Right cardiac atrium (tissue), 5 donors: ENCODE results near the gene THRB. TPM values are rescaled to one million over a fixed set of nuclear protein-coding genes. Genes with fewer than 3 reads are reported as not detected.

ENCODE experiments used
- ATAC-seq, 2 donors: fragments of 200-7000 bp; cut with Tn5 transposase; one replicate each; pipeline versions ENCODE4 v1.8.0 to v1.9.1; 2020; ENCODE audit warnings: moderate library complexity in 2 of 2, mild to moderate bottlenecking in 1 of 2
- DNase-seq, 3 donors: peaks; one replicate each; pipeline ENCODE4 v3.0.0-alpha.2; 2020
- H3K27ac ChIP-seq: one replicate; pipeline ENCODE4 v1.5.1; 2013; ENCODE audit warnings: mild to moderate bottlenecking, low read length, control low read depth, moderate library complexity
- H3K27me3 ChIP-seq: one replicate; pipeline ENCODE4 v1.6.1; 2013; ENCODE audit not compliant: control insufficient read depth, insufficient read depth
- H3K4me1 ChIP-seq: one replicate; pipeline ENCODE4 v1.6.1; 2013; ENCODE audit warnings: low read length; ENCODE audit not compliant: control insufficient read depth, insufficient read depth
- H3K4me3 ChIP-seq: one replicate; pipeline ENCODE4 v1.5.1; 2013; ENCODE audit warnings: low read length, control low read depth
- H3K9me3 ChIP-seq: one replicate; pipeline ENCODE4 v1.6.1; 2013; ENCODE audit warnings: low read length; ENCODE audit not compliant: control insufficient read depth
- WGBS: extraction: QIAGEN DNeasy Blood & Tissue Kit; methylation state at CpG from one replicate; pipeline ENCODE4 v1.1.7; 2013; 5-methylcytosine and 5-hydroxymethylcytosine counted together
- intact Hi-C, 4 donors: fragments of 100-400 bp; cut with DNase I; formaldehyde crosslinking; loops; one replicate each; pipeline versions ENCODE4 v1.11.0 to v1.14.0; 2022 to 2023
- polyA plus RNA-seq: library from polyadenylated mRNA; stranded (reverse); fragments of 200-250 nt; gene quantifications from one replicate; pipeline ENCODE4 v1.2.3, GENCODE V29; 2013
- total RNA-seq, 4 donors: library from RNA; stranded (reverse); fragmentation: NEBNext Ultra II Directional; extraction: Animal tissue kit (Norgen Biotek cat#: 25700); gene quantifications; one replicate each; pipeline ENCODE4 v1.2.1, GENCODE V29; 2021
- donor health status: healthy with polysubstance abuse.
- donor health status: DM: no; HTN: yes; CAD: no.
- donor health status: DM: no; HTN: no; CAD: no.
- donor health status: DM: no; HTN: yes; CAD: no; lungs with severe emphysema.
- donor health status: DM: yes; HTN: yes; CAD: no.

The THRB gene
- total and polyA plus RNA-seq, 5 donors: 5.3 to 25.0 (median 18.5) TPM

GRCh38 chr3:24389108-24390090, 105.3 kb downstream of the THRB start:
- ATAC-seq (no peak), DNase-seq (no peak)
- Histone ChIP-seq H3K9me3 (no peaks in the 10 kb centered on the region), H3K27ac (no peak overlapping the region), H3K4me3 (no peak overlapping the region), H3K4me1 (peaks cover 13% of the 10 kb centered on the region), H3K27me3 (no peaks in the 10 kb centered on the region)
- 64% methylated on average over 6 of the region's 6 CpGs for WGBS
- intact Hi-C loops: no loop called here

- Histone ChIP-seq H3K27me3 (no peaks in the 10 kb centered on the region), H3K4me3 (no peak overlapping the region), H3K9me3 (no peaks in the 10 kb centered on the region), H3K4me1 (peaks cover 13% of the 10 kb centered on the region), H3K27ac (no peak overlapping the region)
- intact Hi-C loops: no loop called here
- DNase-seq (no peak), ATAC-seq (no peak)
Observed at GRCh38 chr3:24388611-24389010, 106.0 kb downstream of the THRB start.

GRCh38 chr3:24388159-24388558, 106.5 kb downstream of the THRB start:
- H3K4me1 ChIP-seq: peaks cover 13% of the 10 kb centered on the region
- no peaks in the 10 kb centered on the region for H3K9me3 ChIP-seq
- DNase-seq (no peak), ATAC-seq (no peak)
- no peak overlapping the region for H3K4me3 ChIP-seq
- intact Hi-C loops: no loop called here
- WGBS: 84% methylated on average over 3 of the region's 3 CpGs
- no peak overlapping the region for H3K27ac ChIP-seq
- H3K27me3 ChIP-seq: no peaks in the 10 kb centered on the region

GRCh38 chr3:24387493-24387892, 107.2 kb downstream of the THRB start:
- no peak overlapping the region for H3K27ac ChIP-seq
- no peaks in the 10 kb centered on the region for H3K27me3 ChIP-seq
- ATAC-seq (no peak), DNase-seq (no peak)
- no peaks in the 10 kb centered on the region for H3K9me3 ChIP-seq
- peaks cover 13% of the 10 kb centered on the region for H3K4me1 ChIP-seq
- intact Hi-C loops: no loop called here
- 93% methylated on average over 1 of the region's 1 CpG for whole genome bisulfite sequencing
- no peak overlapping the region for H3K4me3 ChIP-seq

GRCh38 chr3:24387000-24387399, 107.7 kb downstream of the THRB start:
- DNase-seq (no peak), ATAC-seq (no peak)
- Histone ChIP-seq H3K4me3 (no peak overlapping the region), H3K27ac (no peak overlapping the region), H3K4me1 (peaks cover 13% of the 10 kb centered on the region), H3K27me3 (no peaks in the 10 kb centered on the region), H3K9me3 (no peaks in the 10 kb centered on the region)
- intact Hi-C loops: no loop called here

GRCh38 chr3:24386458-24386857, 108.2 kb downstream of the THRB start:
- no peak for ATAC-seq
- H3K9me3 ChIP-seq: no peaks in the 10 kb centered on the region
- DNase-seq: no peak
- intact Hi-C loops: no loop called here
- H3K27me3 ChIP-seq: no peaks in the 10 kb centered on the region
- 73% methylated on average over 3 of the region's 3 CpGs for WGBS
- H3K4me1 ChIP-seq: peaks cover 13% of the 10 kb centered on the region
- H3K4me3 ChIP-seq: no peak overlapping the region
- no peak overlapping the region for H3K27ac ChIP-seq

GRCh38 chr3:24385012-24385615, 109.5 kb downstream of the THRB start:
- ATAC-seq (no peak), DNase-seq (no peak)
- intact Hi-C loops: no loop called here
- peaks cover 11% of the 10 kb centered on the region for H3K4me1 ChIP-seq
- H3K27me3 ChIP-seq: no peaks in the 10 kb centered on the region
- no peak overlapping the region for H3K4me3 ChIP-seq
- H3K9me3 ChIP-seq: no peaks in the 10 kb centered on the region
- WGBS: 89% methylated on average over 2 of the region's 2 CpGs
- H3K27ac ChIP-seq: no peak overlapping the region

- DNase-seq (no peak), ATAC-seq (no peak)
- Histone ChIP-seq H3K4me3 (no peak overlapping the region), H3K27me3 (no peaks in the 10 kb centered on the region), H3K27ac (no peak overlapping the region), H3K4me1 (peaks cover under 1% of the 10 kb centered on the region), H3K9me3 (no peaks in the 10 kb centered on the region)
- WGBS: over 99% methylated on average over 2 of the region's 2 CpGs
- intact Hi-C loops: no loop called here
Observed at GRCh38 chr3:24382647-24383046, 112.0 kb downstream of the THRB start.

GRCh38 chr3:24379936-24380335, 114.7 kb downstream of the THRB start:
- DNase-seq (no peak), ATAC-seq (no peak)
- H3K27me3 ChIP-seq: no peaks in the 10 kb centered on the region
- H3K9me3 ChIP-seq: no peaks in the 10 kb centered on the region
- H3K27ac ChIP-seq: no peak overlapping the region
- intact Hi-C loops: loop anchor here in 3 of 4 donors (10.0 kb wide), 1 partner anchor 115 kb away; the partner anchor contains the start of gene THRB (in 3 of the 3)
- H3K4me1 ChIP-seq: peaks cover 2% of the 10 kb centered on the region
- no peak overlapping the region for H3K4me3 ChIP-seq

- H3K9me3 ChIP-seq: no peaks in the 10 kb centered on the region
- ATAC-seq: no peak
- peaks cover 2% of the 10 kb centered on the region for H3K4me1 ChIP-seq
- no peak overlapping the region for H3K27ac ChIP-seq
- no peak for DNase-seq
- H3K27me3 ChIP-seq: no peaks in the 10 kb centered on the region
- intact Hi-C loops: loop anchor here in 3 of 4 donors (10.0 kb wide), 1 partner anchor 116 kb away; the partner anchor contains the start of gene THRB (in 3 of the 3)
- 69% methylated on average over 3 of the region's 3 CpGs for WGBS
- no peak overlapping the region for H3K4me3 ChIP-seq
Observed at GRCh38 chr3:24378313-24378712, 116.3 kb downstream of the THRB start.

- DNase-seq: peak in 1 of 3 donors; percentile 18
- intact Hi-C loops: loop anchor here in 3 of 4 donors (10.0 kb wide), 1 partner anchor 117 kb away; the partner anchor contains the start of gene THRB (in 3 of the 3)
- ATAC-seq: peak in 1 of 2 donors; percentile 74
- Histone ChIP-seq H3K27me3 (no peaks in the 10 kb centered on the region), H3K4me3 (no peak overlapping the region), H3K4me1 (peaks cover 2% of the 10 kb centered on the region), H3K9me3 (no peaks in the 10 kb centered on the region), H3K27ac (no peak overlapping the region)
Observed at GRCh38 chr3:24377218-24377993, 117.2 kb downstream of the THRB start.
